HEK293 (cell line): ENCODE results near the gene ATRNL1.

Experiments
- CTCF ChIA-PET: fragments of 350-600 bp; formaldehyde crosslinking; extraction: SDS; loops from one replicate; lab custom pipeline; 2021; ENCODE audit warnings: antibody characterized with exemption; lab: Yijun Ruan, JAX
- POLR2A ChIA-PET: fragments of 300-600 bp; formaldehyde crosslinking; extraction: SDS; loops from one replicate; lab custom pipeline; 2020; ENCODE audit warnings: antibody characterized with exemption, inconsistent platforms; lab: Yijun Ruan, JAX
- H3K27ac ChIP-seq: fragments of 200-500 bp; sonication (Bioruptor generic); 2 replicates; pipeline ENCODE4 v1.5.1; 2014; ENCODE audit warnings: low read depth, low read length, control low read depth, inconsistent platforms; ENCODE audit errors: extremely low read depth
- H3K36me3 ChIP-seq, 2 experiments: fragments of 200-500 bp in 1 of 2; sonication (Bioruptor generic) in 1 of 2; 1 replicate in 1 of 2; 2 replicates in 1 of 2; pipeline ENCODE4 v1.5.1; 2014 to 2017; ENCODE audit warnings: inconsistent platforms in 2 of 2, low read length in 2 of 2; ENCODE audit not compliant: control insufficient read depth in 2 of 2, insufficient read depth in 1 of 2
- H3K4me1 ChIP-seq: fragments of 200-500 bp; sonication (Bioruptor generic); 2 replicates; pipeline ENCODE4 v1.5.1; 2014; ENCODE audit warnings: mild to moderate bottlenecking, low read length, inconsistent platforms; ENCODE audit not compliant: control insufficient read depth, insufficient read depth
- H3K4me3 ChIP-seq: 2 replicates; pipeline ENCODE4 v1.5.1; 2011; ENCODE audit warnings: low read depth, mild to moderate bottlenecking, control low read depth, low read length, moderate library complexity
- H3K9me3 ChIP-seq: fragments of 200-500 bp; sonication (Bioruptor generic); 2 replicates; pipeline ENCODE4 v1.5.1; 2014; ENCODE audit warnings: low read depth, low read length, inconsistent platforms; ENCODE audit not compliant: control insufficient read depth, insufficient read depth
- BCL11B ChIP-seq: fragments of 450-650 bp; formaldehyde crosslinking; IDR thresholded peaks from 2 replicates; pipeline ENCODE4 v1.5.1; 2016; ENCODE audit warnings: low read depth, missing biosample characterization, missing genetic modification characterization
- GLI4 ChIP-seq: fragments of 450-650 bp; formaldehyde crosslinking; IDR thresholded peaks from 2 replicates; pipeline ENCODE4 v1.5.1; 2016; ENCODE audit warnings: missing biosample characterization, missing genetic modification characterization
- HOXA7 ChIP-seq: sonication (generic); formaldehyde crosslinking; IDR thresholded peaks from 2 replicates; pipeline ENCODE4 v1.8.1; 2022; ENCODE audit warnings: missing genetic modification reagents, borderline replicate concordance
- IKZF3 ChIP-seq: fragments of 450-650 bp; IDR thresholded peaks from 2 replicates; pipeline ENCODE4 v1.5.0; 2018; ENCODE audit warnings: missing biosample characterization, mild to moderate bottlenecking, missing genetic modification characterization, moderate library complexity
- MYNN ChIP-seq: fragments of 450-650 bp; formaldehyde crosslinking; IDR thresholded peaks from 2 replicates; pipeline ENCODE4 v1.5.1; 2016; ENCODE audit warnings: missing biosample characterization, missing genetic modification characterization, borderline replicate concordance
- OVOL3 ChIP-seq: fragments of 450-650 bp; formaldehyde crosslinking; IDR thresholded peaks from 2 replicates; pipeline ENCODE4 v1.5.1; 2016; ENCODE audit warnings: missing biosample characterization, missing genetic modification characterization
- SCRT1 ChIP-seq: fragments of 450-650 bp; formaldehyde crosslinking; IDR thresholded peaks from 2 replicates; pipeline ENCODE4 v1.5.1; 2016; ENCODE audit warnings: missing biosample characterization, missing genetic modification characterization, borderline replicate concordance
- ZBTB21 ChIP-seq: fragments of 450-650 bp; formaldehyde crosslinking; IDR thresholded peaks from 2 replicates; pipeline ENCODE4 v1.5.1; 2017; ENCODE audit warnings: missing biosample characterization, missing genetic modification characterization
- ZNF16 ChIP-seq: fragments of 450-650 bp; formaldehyde crosslinking; IDR thresholded peaks from 2 replicates; pipeline ENCODE4 v1.5.1; 2016; ENCODE audit warnings: low read depth, missing biosample characterization, missing genetic modification characterization
- ZNF23 ChIP-seq: fragments of 450-650 bp; formaldehyde crosslinking; IDR thresholded peaks from 2 replicates; pipeline ENCODE4 v1.5.1; 2016; ENCODE audit warnings: missing biosample characterization, missing genetic modification characterization, borderline replicate concordance
- ZNF248 ChIP-seq: fragments of 450-650 bp; formaldehyde crosslinking; IDR thresholded peaks from 2 replicates; pipeline ENCODE4 v1.5.1; 2017; ENCODE audit warnings: missing biosample characterization, missing genetic modification characterization
- ZNF266 ChIP-seq: fragments of 450-650 bp; formaldehyde crosslinking; IDR thresholded peaks from 2 replicates; pipeline ENCODE4 v1.5.1; 2016; ENCODE audit warnings: missing biosample characterization, missing genetic modification characterization, low read depth
- ZNF350 ChIP-seq: fragments of 450-650 bp; formaldehyde crosslinking; IDR thresholded peaks from 2 replicates; pipeline ENCODE4 v1.5.0; 2017; ENCODE audit warnings: missing biosample characterization, mild to moderate bottlenecking, missing genetic modification characterization
- ZNF366 ChIP-seq: fragments of 450-650 bp; formaldehyde crosslinking; conservative IDR thresholded peaks from 2 replicates; pipeline ENCODE4 v1.5.1; 2016; ENCODE audit warnings: missing biosample characterization, missing genetic modification characterization
- ZNF600 ChIP-seq: fragments of 450-650 bp; formaldehyde crosslinking; IDR thresholded peaks from 2 replicates; pipeline ENCODE4 v1.5.1; 2016; ENCODE audit warnings: missing biosample characterization, missing genetic modification characterization
- ZNF701 ChIP-seq: fragments of 450-650 bp; formaldehyde crosslinking; IDR thresholded peaks from 2 replicates; pipeline ENCODE4 v1.5.1; 2016; ENCODE audit warnings: missing biosample characterization, missing genetic modification characterization
- ZNF791 ChIP-seq: fragments of 450-650 bp; formaldehyde crosslinking; IDR thresholded peaks from 2 replicates; pipeline ENCODE4 v1.5.1; 2016; ENCODE audit warnings: missing biosample characterization, missing genetic modification characterization
- TF ChIP-seq, protein P1 (sequence below): fragments of 450-650 bp; formaldehyde crosslinking; IDR thresholded peaks from 2 replicates; pipeline ENCODE4 v1.5.1; 2016; ENCODE audit warnings: missing biosample characterization, missing genetic modification characterization
- TF ChIP-seq, protein P2 (sequence below): fragments of 450-650 bp; formaldehyde crosslinking; IDR thresholded peaks from 2 replicates; pipeline ENCODE4 v1.5.1; 2016; ENCODE audit warnings: missing biosample characterization, missing genetic modification characterization
- TF ChIP-seq, protein P3 (sequence below): fragments of 450-650 bp; formaldehyde crosslinking; IDR thresholded peaks from 2 replicates; pipeline ENCODE4 v1.5.1; 2016; ENCODE audit warnings: missing biosample characterization, missing genetic modification characterization
- TF ChIP-seq, protein P4 (sequence below): fragments of 450-650 bp; formaldehyde crosslinking; IDR thresholded peaks from 2 replicates; pipeline ENCODE4; 2016; ENCODE audit warnings: missing biosample characterization, missing genetic modification characterization

The ATRNL1 gene

DNA sequence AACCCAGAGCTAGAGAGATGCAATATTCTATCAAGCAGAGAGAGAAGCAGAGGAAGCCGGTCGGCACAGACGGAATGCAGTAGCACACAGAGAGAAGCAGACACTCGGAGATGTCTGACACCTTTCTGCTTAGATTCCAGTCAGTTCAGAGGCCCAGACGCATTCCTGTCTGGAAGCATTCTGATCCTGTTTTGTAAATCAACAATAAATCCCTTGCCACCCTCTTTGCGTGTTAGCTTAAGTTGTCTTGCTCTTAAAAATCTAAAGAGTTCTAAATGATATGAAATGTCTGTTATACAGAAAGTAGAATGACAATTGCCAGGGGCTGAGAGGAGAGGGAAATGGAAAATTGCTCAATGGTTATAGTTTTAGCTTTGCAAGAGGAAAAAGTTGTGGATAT lies 27.4 kb upstream of the ATRNL1 start:
- H3K9me3 ChIP-seq: no peaks in the 10 kb centered on the region
- H3K4me3 ChIP-seq: no peak overlapping the region
- no peaks in the 10 kb centered on the region for H3K36me3 ChIP-seq
- ChIA-PET POLR2A (no interaction called here), CTCF (interaction anchor here (0.5 kb wide), 1 partner anchor 13 kb away, joined by 4 read pairs; no protein-coding TSS in a partner anchor)
- TF ChIP-seq, protein P1, sequence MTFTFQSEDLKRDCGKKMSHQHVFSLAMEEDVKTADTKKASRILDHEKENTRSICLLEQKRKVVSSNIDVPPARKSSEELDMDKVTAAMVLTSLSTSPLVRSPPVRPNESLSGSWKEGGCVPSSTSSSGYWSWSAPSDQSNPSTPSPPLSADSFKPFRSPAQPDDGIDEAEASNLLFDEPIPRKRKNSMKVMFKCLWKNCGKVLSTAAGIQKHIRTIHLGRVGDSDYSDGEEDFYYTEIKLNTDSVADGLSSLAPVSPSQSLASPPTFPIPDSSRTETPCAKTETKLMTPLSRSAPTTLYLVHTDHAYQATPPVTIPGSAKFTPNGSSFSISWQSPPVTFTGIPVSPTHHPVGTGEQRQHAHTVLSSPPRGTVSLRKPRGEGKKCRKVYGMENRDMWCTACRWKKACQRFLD (tag by site-specific recombination): no peak
- no peak for TF ChIP-seq GLI4 (tag by site-specific recombination)
- no peak overlapping the region for H3K27ac ChIP-seq
- H3K4me1 ChIP-seq: no peaks in the 10 kb centered on the region

DNA sequence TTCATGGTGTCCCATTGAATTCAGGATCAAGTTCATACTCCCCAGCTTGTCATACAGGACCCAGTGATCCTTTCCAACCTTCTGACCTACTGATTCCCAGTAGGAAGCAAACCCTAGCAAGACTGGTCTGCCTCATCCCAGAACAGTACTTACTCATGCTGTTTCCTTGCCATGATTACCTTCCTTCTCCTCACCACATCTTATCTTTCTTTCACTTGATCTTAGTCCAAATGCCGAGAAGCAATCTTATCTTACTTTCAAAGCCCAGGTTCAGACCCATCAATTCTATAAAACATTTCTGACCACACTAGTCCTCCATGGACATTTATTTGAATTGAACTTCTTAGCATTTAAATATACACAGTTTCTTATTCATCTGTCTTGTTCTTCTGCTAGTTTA lies 26.6 kb upstream of the ATRNL1 start:
- H3K27ac ChIP-seq: no peak overlapping the region
- no peaks in the 10 kb centered on the region for H3K36me3 ChIP-seq
- ChIA-PET POLR2A (no interaction called here), CTCF (interaction anchor here (0.6 kb wide), 1 partner anchor 313 kb away, joined by 3 read pairs; no protein-coding TSS in a partner anchor)
- H3K4me1 ChIP-seq: no peaks in the 10 kb centered on the region
- H3K4me3 ChIP-seq: no peak overlapping the region
- H3K9me3 ChIP-seq: no peaks in the 10 kb centered on the region
- TF ChIP-seq ZNF600 (no peak), OVOL3 (tag by site-specific recombination) (no peak), ZBTB21 (tag by site-specific recombination) (no peak), ZNF23 (tag by site-specific recombination) (no peak), ZNF366 (tag by site-specific recombination) (no peak), ZNF350 (tag by site-specific recombination) (no peak)
- TF ChIP-seq, protein P2, sequence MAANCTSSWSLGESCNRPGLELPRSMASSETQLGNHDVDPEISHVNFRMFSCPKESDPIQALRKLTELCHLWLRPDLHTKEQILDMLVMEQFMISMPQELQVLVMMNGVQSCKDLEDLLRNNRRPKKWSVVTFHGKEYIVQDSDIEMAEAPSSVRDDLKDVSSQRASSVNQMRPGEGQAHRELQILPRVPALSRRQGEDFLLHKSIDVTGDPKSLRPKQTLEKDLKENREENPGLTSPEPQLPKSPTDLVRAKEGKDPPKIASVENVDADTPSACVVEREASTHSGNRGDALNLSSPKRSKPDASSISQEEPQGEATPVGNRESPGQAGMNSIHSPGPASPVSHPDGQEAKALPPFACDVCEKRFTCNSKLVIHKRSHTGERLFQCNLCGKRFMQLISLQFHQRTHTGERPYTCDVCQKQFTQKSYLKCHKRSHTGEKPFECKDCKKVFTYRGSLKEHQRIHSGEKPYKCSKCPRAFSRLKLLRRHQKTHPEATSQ: no peak

DNA sequence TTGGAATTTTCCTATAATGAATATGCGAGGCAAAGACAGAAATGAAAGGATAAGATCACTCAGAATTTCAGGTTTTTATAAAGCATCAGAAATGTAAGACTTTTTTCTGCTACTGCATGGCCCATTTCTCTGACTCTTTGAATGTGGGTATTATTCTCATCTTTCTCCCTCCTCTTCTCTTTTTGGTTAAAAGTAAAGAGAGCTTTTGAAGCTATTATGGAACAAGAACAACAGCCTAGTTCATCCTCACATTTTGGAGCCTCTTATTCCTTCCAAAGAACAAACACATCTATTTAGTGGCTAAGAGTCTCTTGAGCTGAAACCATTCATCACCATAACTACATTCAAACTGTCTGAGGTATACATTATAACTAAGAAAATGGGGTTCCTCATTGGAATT lies 19.4 kb upstream of the ATRNL1 start:
- POLR2A ChIA-PET: no interaction called here
- CTCF ChIA-PET: no interaction called here
- no peaks in the 10 kb centered on the region for H3K9me3 ChIP-seq

More for the DNA sequence above, 19.4 kb upstream of the ATRNL1 start:
- Histone ChIP-seq H3K4me3 (no peak overlapping the region), H3K36me3 (no peaks in the 10 kb centered on the region), H3K27ac (no peak overlapping the region), H3K4me1 (no peaks in the 10 kb centered on the region)
- TF ChIP-seq BCL11B (tag by site-specific recombination) (no peak), HOXA7 (CRISPR knock-in tag) (no peak), ZNF791 (tag by site-specific recombination) (no peak), SCRT1 (no peak), ZNF248 (tag by site-specific recombination) (no peak), MYNN (no peak), ZNF701 (tag by site-specific recombination) (no peak), ZNF16 (tag by site-specific recombination) (no peak), IKZF3 (tag by site-specific recombination) (no peak), ZNF266 (tag by site-specific recombination) (no peak)
- TF ChIP-seq, protein P3, sequence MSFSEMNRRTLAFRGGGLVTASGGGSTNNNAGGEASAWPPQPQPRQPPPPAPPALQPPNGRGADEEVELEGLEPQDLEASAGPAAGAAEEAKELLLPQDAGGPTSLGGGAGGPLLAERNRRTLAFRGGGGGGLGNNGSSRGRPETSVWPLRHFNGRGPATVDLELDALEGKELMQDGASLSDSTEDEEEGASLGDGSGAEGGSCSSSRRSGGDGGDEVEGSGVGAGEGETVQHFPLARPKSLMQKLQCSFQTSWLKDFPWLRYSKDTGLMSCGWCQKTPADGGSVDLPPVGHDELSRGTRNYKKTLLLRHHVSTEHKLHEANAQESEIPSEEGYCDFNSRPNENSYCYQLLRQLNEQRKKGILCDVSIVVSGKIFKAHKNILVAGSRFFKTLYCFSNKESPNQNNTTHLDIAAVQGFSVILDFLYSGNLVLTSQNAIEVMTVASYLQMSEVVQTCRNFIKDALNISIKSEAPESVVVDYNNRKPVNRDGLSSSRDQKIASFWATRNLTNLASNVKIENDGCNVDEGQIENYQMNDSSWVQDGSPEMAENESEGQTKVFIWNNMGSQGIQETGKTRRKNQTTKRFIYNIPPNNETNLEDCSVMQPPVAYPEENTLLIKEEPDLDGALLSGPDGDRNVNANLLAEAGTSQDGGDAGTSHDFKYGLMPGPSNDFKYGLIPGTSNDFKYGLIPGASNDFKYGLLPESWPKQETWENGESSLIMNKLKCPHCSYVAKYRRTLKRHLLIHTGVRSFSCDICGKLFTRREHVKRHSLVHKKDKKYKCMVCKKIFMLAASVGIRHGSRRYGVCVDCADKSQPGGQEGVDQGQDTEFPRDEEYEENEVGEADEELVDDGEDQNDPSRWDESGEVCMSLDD (tag by site-specific recombination): no peak
- TF ChIP-seq, protein P4, sequence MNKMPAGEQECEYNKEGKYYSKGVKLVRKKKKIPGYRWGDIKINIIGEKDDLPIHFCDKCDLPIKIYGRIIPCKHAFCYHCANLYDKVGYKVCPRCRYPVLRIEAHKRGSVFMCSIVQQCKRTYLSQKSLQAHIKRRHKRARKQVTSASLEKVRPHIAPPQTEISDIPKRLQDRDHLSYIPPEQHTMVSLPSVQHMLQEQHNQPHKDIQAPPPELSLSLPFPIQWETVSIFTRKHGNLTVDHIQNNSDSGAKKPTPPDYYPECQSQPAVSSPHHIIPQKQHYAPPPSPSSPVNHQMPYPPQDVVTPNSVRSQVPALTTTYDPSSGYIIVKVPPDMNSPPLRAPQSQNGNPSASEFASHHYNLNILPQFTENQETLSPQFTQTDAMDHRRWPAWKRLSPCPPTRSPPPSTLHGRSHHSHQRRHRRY (tag by site-specific recombination): no peak
